Neural cell (in vitro differentiated cells): ENCODE results near the gene TOGARAM2.

Experiments
- EZH2 ChIP-seq: fragments of 200-600, 300-800 bp; shearing (Covaris generic), sonication (generic); IDR thresholded peaks from 2 replicates; pipeline ENCODE4 v1.6.1; 2014; ENCODE audit warnings: antibody characterized with exemption, low read length, borderline replicate concordance, mild to moderate bottlenecking; ENCODE audit not compliant: insufficient read depth, poor library complexity, severe bottlenecking
- TF ChIP-seq, protein P1 (sequence below): fragments of 450-650 bp; IDR thresholded peaks from 2 replicates; pipeline ENCODE4 v1.5.1; 2014; ENCODE audit warnings: antibody characterized with exemption, mild to moderate bottlenecking, moderate library complexity; ENCODE audit not compliant: poor library complexity, severe bottlenecking

- no peak for TF ChIP-seq EZH2
- TF ChIP-seq, protein P1, sequence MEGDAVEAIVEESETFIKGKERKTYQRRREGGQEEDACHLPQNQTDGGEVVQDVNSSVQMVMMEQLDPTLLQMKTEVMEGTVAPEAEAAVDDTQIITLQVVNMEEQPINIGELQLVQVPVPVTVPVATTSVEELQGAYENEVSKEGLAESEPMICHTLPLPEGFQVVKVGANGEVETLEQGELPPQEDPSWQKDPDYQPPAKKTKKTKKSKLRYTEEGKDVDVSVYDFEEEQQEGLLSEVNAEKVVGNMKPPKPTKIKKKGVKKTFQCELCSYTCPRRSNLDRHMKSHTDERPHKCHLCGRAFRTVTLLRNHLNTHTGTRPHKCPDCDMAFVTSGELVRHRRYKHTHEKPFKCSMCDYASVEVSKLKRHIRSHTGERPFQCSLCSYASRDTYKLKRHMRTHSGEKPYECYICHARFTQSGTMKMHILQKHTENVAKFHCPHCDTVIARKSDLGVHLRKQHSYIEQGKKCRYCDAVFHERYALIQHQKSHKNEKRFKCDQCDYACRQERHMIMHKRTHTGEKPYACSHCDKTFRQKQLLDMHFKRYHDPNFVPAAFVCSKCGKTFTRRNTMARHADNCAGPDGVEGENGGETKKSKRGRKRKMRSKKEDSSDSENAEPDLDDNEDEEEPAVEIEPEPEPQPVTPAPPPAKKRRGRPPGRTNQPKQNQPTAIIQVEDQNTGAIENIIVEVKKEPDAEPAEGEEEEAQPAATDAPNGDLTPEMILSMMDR = no peak
Measured at GRCh38 chr2:28980368-28981015, 606 bp upstream of the TOGARAM2 start.
